RWPE2 (cell line): Measurements from ENCODE around the gene LGALS16.

Source experiments
- ATAC-seq: fragments of 200-7000 bp; cut with Tn5 transposase; 3 replicates; pipeline ENCODE4 v1.9.1; 2021; ENCODE audit warnings: low read depth
- DNase-seq: peaks from one replicate; pipeline ENCODE4 v3.0.0-alpha.2; 2020; ENCODE audit warnings: low spot score
- H3K27ac ChIP-seq: fragments of 450-650 bp; 2 replicates; pipeline ENCODE4 v1.5.1; 2017; ENCODE audit warnings: mild to moderate bottlenecking; ENCODE audit not compliant: poor library complexity, severe bottlenecking
- H3K27me3 ChIP-seq: fragments of 250-450 bp; sonication (Bioruptor Pico); 2 replicates; pipeline ENCODE4 v1.5.1; 2021; ENCODE audit warnings: mild to moderate bottlenecking, moderate library complexity; ENCODE audit not compliant: insufficient read depth, poor library complexity, severe bottlenecking
- H3K36me3 ChIP-seq: fragments of 250-450 bp; sonication (Bioruptor Pico); 2 replicates; pipeline ENCODE4 v1.5.1; 2020; ENCODE audit warnings: low read depth, mild to moderate bottlenecking, moderate library complexity
- H3K4me1 ChIP-seq: fragments of 250-450 bp; sonication (Bioruptor Pico); 2 replicates; pipeline ENCODE4 v1.5.1; 2021; ENCODE audit warnings: mild to moderate bottlenecking, moderate library complexity; ENCODE audit not compliant: insufficient read depth, poor library complexity, severe bottlenecking
- H3K4me3 ChIP-seq: fragments of 250-450 bp; sonication (Bioruptor Pico); 2 replicates; pipeline ENCODE4 v1.5.1; 2021; ENCODE audit warnings: mild to moderate bottlenecking, moderate library complexity; ENCODE audit not compliant: severe bottlenecking
- H3K9me3 ChIP-seq: fragments of 250-450 bp; sonication (Bioruptor Pico); 2 replicates; pipeline ENCODE4 v1.5.1; 2021; ENCODE audit warnings: mild to moderate bottlenecking, moderate library complexity; ENCODE audit not compliant: severe bottlenecking
- TF ChIP-seq, protein P1 (sequence below): fragments of 450-650 bp; IDR thresholded peaks from one replicate; pipeline ENCODE4 v1.5.1; 2017; ENCODE audit warnings: mild to moderate bottlenecking, moderate library complexity; ENCODE audit not compliant: poor library complexity, severe bottlenecking

Gene LGALS16

DNA sequence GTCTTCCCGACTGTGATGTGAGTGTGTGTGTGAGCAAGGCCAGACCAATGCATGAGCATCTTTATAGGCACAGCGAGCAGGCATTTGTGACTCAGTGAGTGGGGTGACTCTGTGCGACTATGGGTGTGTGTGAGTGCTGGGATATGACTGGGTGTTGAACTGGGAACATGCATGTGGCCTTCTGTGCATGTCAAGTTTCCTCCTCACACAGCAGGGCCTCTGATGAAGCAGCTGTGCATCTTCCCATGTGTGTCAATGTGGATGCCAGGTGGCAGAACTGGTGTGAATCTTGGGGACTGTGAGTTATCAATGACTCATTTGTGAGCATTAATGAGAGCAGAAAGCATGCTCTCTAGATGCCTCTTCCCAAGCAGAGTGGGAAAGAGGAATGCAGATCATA lies 36.5 kb downstream of the LGALS16 start:
- Histone ChIP-seq H3K27me3 (peaks cover 14% of the 10 kb centered on the region), H3K4me1 (no peaks in the 10 kb centered on the region), H3K9me3 (peaks cover 5% of the 10 kb centered on the region), H3K27ac (no peak overlapping the region), H3K36me3 (no peaks in the 10 kb centered on the region), H3K4me3 (no peak overlapping the region)
- TF ChIP-seq, protein P1, sequence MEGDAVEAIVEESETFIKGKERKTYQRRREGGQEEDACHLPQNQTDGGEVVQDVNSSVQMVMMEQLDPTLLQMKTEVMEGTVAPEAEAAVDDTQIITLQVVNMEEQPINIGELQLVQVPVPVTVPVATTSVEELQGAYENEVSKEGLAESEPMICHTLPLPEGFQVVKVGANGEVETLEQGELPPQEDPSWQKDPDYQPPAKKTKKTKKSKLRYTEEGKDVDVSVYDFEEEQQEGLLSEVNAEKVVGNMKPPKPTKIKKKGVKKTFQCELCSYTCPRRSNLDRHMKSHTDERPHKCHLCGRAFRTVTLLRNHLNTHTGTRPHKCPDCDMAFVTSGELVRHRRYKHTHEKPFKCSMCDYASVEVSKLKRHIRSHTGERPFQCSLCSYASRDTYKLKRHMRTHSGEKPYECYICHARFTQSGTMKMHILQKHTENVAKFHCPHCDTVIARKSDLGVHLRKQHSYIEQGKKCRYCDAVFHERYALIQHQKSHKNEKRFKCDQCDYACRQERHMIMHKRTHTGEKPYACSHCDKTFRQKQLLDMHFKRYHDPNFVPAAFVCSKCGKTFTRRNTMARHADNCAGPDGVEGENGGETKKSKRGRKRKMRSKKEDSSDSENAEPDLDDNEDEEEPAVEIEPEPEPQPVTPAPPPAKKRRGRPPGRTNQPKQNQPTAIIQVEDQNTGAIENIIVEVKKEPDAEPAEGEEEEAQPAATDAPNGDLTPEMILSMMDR, result no peak
- DNase-seq (no peak), ATAC-seq (no peak)

GRCh38 chr19:39692822-39693221 lies 37.1 kb downstream of the LGALS16 start:
- TF ChIP-seq, protein P1, result no peak

DNA sequence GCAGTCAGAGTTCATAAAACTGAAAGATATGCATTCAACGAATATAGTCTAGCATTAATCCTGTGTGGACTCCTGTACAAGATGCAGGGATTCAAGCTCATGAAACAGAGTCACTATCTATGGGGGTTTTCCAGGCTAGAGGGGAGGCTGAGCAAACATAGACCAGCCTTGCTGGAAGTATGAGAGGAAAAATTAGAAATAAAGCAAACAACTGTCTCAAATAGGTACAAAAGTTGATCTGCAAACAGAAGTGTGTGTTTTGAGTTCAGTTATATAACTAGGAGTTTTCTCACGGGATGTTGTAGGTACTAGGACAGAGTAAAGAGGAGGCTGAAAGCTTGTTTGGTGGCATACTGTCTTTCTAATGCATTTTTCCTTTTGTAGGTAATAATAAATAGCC lies 40.0 kb downstream of the LGALS16 start:
- Histone ChIP-seq H3K4me1 (no peaks in the 10 kb centered on the region), H3K36me3 (no peaks in the 10 kb centered on the region), H3K4me3 (no peak overlapping the region), H3K27me3 (peaks cover 26% of the 10 kb centered on the region), H3K9me3 (no peaks in the 10 kb centered on the region), H3K27ac (no peak overlapping the region)
- TF ChIP-seq, protein P1, result no peak
- ATAC-seq (no peak), DNase-seq (no peak)

More at GRCh38 chr19:39692822-39693221, 37.1 kb downstream of the LGALS16 start:
- H3K9me3 ChIP-seq, result peaks cover 5% of the 10 kb centered on the region
- no peaks in the 10 kb centered on the region for H3K36me3 ChIP-seq
- DNase-seq, result no peak
- peaks cover 14% of the 10 kb centered on the region for H3K27me3 ChIP-seq
- H3K27ac ChIP-seq, result no peak overlapping the region
- H3K4me1 ChIP-seq, result no peaks in the 10 kb centered on the region
- ATAC-seq, result no peak
- H3K4me3 ChIP-seq, result no peak overlapping the region

GRCh38 chr19:39696387-39696786 lies 40.7 kb downstream of the LGALS16 start:
- no peak overlapping the region for H3K27ac ChIP-seq
- no peaks in the 10 kb centered on the region for H3K9me3 ChIP-seq
- H3K36me3 ChIP-seq, result no peaks in the 10 kb centered on the region
- DNase-seq (no peak), ATAC-seq (peak; percentile 29; the same call in 1 of the 3 replicates)
- TF ChIP-seq, protein P1, result no peak
- no peaks in the 10 kb centered on the region for H3K4me1 ChIP-seq
- no peak overlapping the region for H3K4me3 ChIP-seq
- peaks cover 23% of the 10 kb centered on the region for H3K27me3 ChIP-seq

- DNase-seq (no peak), ATAC-seq (no peak)
- Histone ChIP-seq H3K27ac (no peak overlapping the region), H3K4me1 (no peaks in the 10 kb centered on the region), H3K27me3 (peaks cover 23% of the 10 kb centered on the region), H3K4me3 (no peak overlapping the region), H3K9me3 (no peaks in the 10 kb centered on the region), H3K36me3 (no peaks in the 10 kb centered on the region)
- TF ChIP-seq, protein P1, result no peak
Observed at GRCh38 chr19:39698535-39698934, 42.8 kb downstream of the LGALS16 start.
